Measurements from ENCODE around the gene BRCA1. TPM values are rescaled to one million over a fixed set of nuclear protein-coding genes. Genes with fewer than 3 reads are reported as not detected.

BRCA1 gene
- total RNA-seq, 1 experiment from 2014 or later, result 18.1 TPM

GRCh38 chr17:43118679-43119615, 6.2 kb downstream of the BRCA1 start:
- H3K36me3 Mint-ChIP-seq (ENCODE audit: insufficient read depth, unreplicated experiment), result no peaks in the 10 kb centered on the region
- H3K4me3 Mint-ChIP-seq (ENCODE audit: unreplicated experiment), result no peak overlapping the region
- no TSS peak for BruUV-seq (replicated peaks)
- no peaks in the 10 kb centered on the region for H3K27me3 Mint-ChIP-seq (ENCODE audit: insufficient read depth, unreplicated experiment)
- intact Hi-C loops (cut with micrococcal nuclease), result no loop called here
- DNase-seq (ENCODE audit: unreplicated experiment), result no peak
- CTCF ChIA-PET, result interaction anchor here (0.6 to 0.7 kb wide), 3 partner anchors 89 to 1751 kb away, joined by 3 read pairs; no protein-coding TSS in a partner anchor
- no peaks in the 10 kb centered on the region for H3K4me1 Mint-ChIP-seq (ENCODE audit: insufficient read depth, unreplicated experiment)
- H3K9me3 Mint-ChIP-seq (ENCODE audit: unreplicated experiment), result no peaks in the 10 kb centered on the region
- no peak overlapping the region for H3K27ac Mint-ChIP-seq (ENCODE audit: low read depth, unreplicated experiment)
- TF ChIP-seq CTCF (IDR thresholded peaks at IDR 0.05; ENCODE audit: unreplicated experiment), result no peak
- POLR2A ChIA-PET, result interaction anchor here (1.9 kb wide), 1 partner anchor 51 kb away, joined by 4 read pairs; no protein-coding TSS in a partner anchor

GRCh38 chr17:43114151-43114552, 11.0 kb downstream of the BRCA1 start:
- no peaks in the 10 kb centered on the region for H3K9me3 Mint-ChIP-seq (ENCODE audit: unreplicated experiment)
- no peaks in the 10 kb centered on the region for H3K27me3 Mint-ChIP-seq (ENCODE audit: insufficient read depth, unreplicated experiment)
- no TSS peak for BruUV-seq (replicated peaks)
- ChIA-PET POLR2A (no interaction called here), CTCF (interaction anchor here (0.7 kb wide), 1 partner anchor 9 kb away, joined by 3 read pairs; no protein-coding TSS in a partner anchor)
- no peak for TF ChIP-seq CTCF (IDR thresholded peaks at IDR 0.05; ENCODE audit: unreplicated experiment)
- no peak for DNase-seq (ENCODE audit: unreplicated experiment)
- H3K4me1 Mint-ChIP-seq (ENCODE audit: insufficient read depth, unreplicated experiment), result no peaks in the 10 kb centered on the region
- H3K27ac Mint-ChIP-seq (ENCODE audit: low read depth, unreplicated experiment), result no peak overlapping the region
- H3K36me3 Mint-ChIP-seq (ENCODE audit: insufficient read depth, unreplicated experiment), result peaks cover 5% of the 10 kb centered on the region
- intact Hi-C loops (cut with micrococcal nuclease), result no loop called here
- H3K4me3 Mint-ChIP-seq (ENCODE audit: unreplicated experiment), result no peak overlapping the region

- H3K36me3 Mint-ChIP-seq (ENCODE audit: insufficient read depth, unreplicated experiment), result peaks cover 38% of the 10 kb centered on the region
- no peak overlapping the region for H3K4me3 Mint-ChIP-seq (ENCODE audit: unreplicated experiment)
- no TSS peak for BruUV-seq (replicated peaks)
- ChIA-PET POLR2A (interaction anchor here (0.6 to 0.9 kb wide), 2 partner anchors 8 to 43 kb away, joined by 3 read pairs; no protein-coding TSS in a partner anchor), CTCF (no interaction called here)
- H3K27me3 Mint-ChIP-seq (ENCODE audit: insufficient read depth, unreplicated experiment), result no peaks in the 10 kb centered on the region
- no peak for TF ChIP-seq CTCF (IDR thresholded peaks at IDR 0.05; ENCODE audit: unreplicated experiment)
- DNase-seq (ENCODE audit: unreplicated experiment), result no peak
- no peak overlapping the region for H3K27ac Mint-ChIP-seq (ENCODE audit: low read depth, unreplicated experiment)
- intact Hi-C loops (cut with micrococcal nuclease), result no loop called here
- no peaks in the 10 kb centered on the region for H3K4me1 Mint-ChIP-seq (ENCODE audit: insufficient read depth, unreplicated experiment)
- no peaks in the 10 kb centered on the region for H3K9me3 Mint-ChIP-seq (ENCODE audit: unreplicated experiment)
These were observed 18.6 kb downstream of the BRCA1 start for GRCh38 chr17:43106552-43106951.

- TF ChIP-seq CTCF (IDR thresholded peaks at IDR 0.05; ENCODE audit: unreplicated experiment), result no peak
- Mint-ChIP-seq H3K4me1 (ENCODE audit: insufficient read depth, unreplicated experiment) (no peaks in the 10 kb centered on the region), H3K27ac (ENCODE audit: low read depth, unreplicated experiment) (no peak overlapping the region), H3K9me3 (ENCODE audit: unreplicated experiment) (no peaks in the 10 kb centered on the region), H3K27me3 (ENCODE audit: insufficient read depth, unreplicated experiment) (no peaks in the 10 kb centered on the region), H3K36me3 (ENCODE audit: insufficient read depth, unreplicated experiment) (peaks cover 35% of the 10 kb centered on the region), H3K4me3 (ENCODE audit: unreplicated experiment) (no peak overlapping the region)
- CTCF ChIA-PET, result no interaction called here
- no TSS peak for BruUV-seq (replicated peaks)
- DNase-seq (ENCODE audit: unreplicated experiment), result no peak
- intact Hi-C loops (cut with micrococcal nuclease), result no loop called here
- POLR2A ChIA-PET, result no interaction called here
These were observed 20.0 kb downstream of the BRCA1 start for GRCh38 chr17:43105146-43105545.

Data from MCF 10A (cell line).